D721Med (cell line): ENCODE data around the gene CERS3.

ENCODE experiments used
- DNase-seq: peaks from one replicate; pipeline ENCODE4 v3.0.0; 2011; ENCODE audit warnings: low spot score; ENCODE audit not compliant: insufficient read length
- FAIRE-seq: peaks from 2 replicates; lab custom pipeline; 2011; peaks lifted over from hg19 to GRCh38; lab: Jason Lieb, UNC
- CTCF ChIP-seq: IDR thresholded peaks from 2 replicates; pipeline ENCODE4 v1.5.1; 2012; ENCODE audit warnings: mild to moderate bottlenecking, control low read depth; ENCODE audit not compliant: insufficient read depth; ENCODE audit errors: missing control alignments

CERS3 gene

GRCh38 chr15:100520132-100520921, 8.4 kb downstream of the CERS3 start:
- no peak for FAIRE-seq
- TF ChIP-seq CTCF: no peak
- no peak for DNase-seq

GRCh38 chr15:100517846-100518245, 10.9 kb downstream of the CERS3 start:
- DNase-seq (no peak), FAIRE-seq (no peak)
- TF ChIP-seq CTCF: no peak

GRCh38 chr15:100516643-100517512, 11.9 kb downstream of the CERS3 start:
- FAIRE-seq (no peak), DNase-seq (no peak)
- no peak for TF ChIP-seq CTCF

- no peak for TF ChIP-seq CTCF
- FAIRE-seq (no peak), DNase-seq (no peak)
Observed at GRCh38 chr15:100515758-100516157, 13.0 kb downstream of the CERS3 start.

- TF ChIP-seq CTCF: no peak
- DNase-seq: no peak
- FAIRE-seq: no peak
Observed at GRCh38 chr15:100508641-100509300, 20.0 kb downstream of the CERS3 start.

- FAIRE-seq: no peak
- no peak for TF ChIP-seq CTCF
Observed at GRCh38 chr15:100502651-100503050, 26.1 kb downstream of the CERS3 start.

More at GRCh38 chr15:100502651-100503050, 26.1 kb downstream of the CERS3 start:
- DNase-seq: no peak
